GM19025 (cell line): ENCODE results near the gene KIRREL3.

Source experiments
- ATAC-seq: cut with Tn5 transposase; IDR thresholded peaks from one replicate; pipeline ENCODE4 v1.9.1; 2021; ENCODE audit warnings: mild to moderate bottlenecking, low read depth, moderate library complexity; ENCODE audit not compliant: unreplicated experiment

KIRREL3 gene

GRCh38 chr11:126594921-126595367 lies 405.6 kb downstream of the KIRREL3 start:
- ATAC-seq, result no peak

GRCh38 chr11:126592496-126593410 lies 407.8 kb downstream of the KIRREL3 start:
- no peak for ATAC-seq

GRCh38 chr11:126591966-126592489 lies 408.5 kb downstream of the KIRREL3 start:
- no peak for ATAC-seq

- ATAC-seq, result no peak
Measured at GRCh38 chr11:126589492-126589803, 411.1 kb downstream of the KIRREL3 start.

- no peak for ATAC-seq
Measured at GRCh38 chr11:126588630-126589491, 411.7 kb downstream of the KIRREL3 start.

- ATAC-seq, result no peak
Measured at GRCh38 chr11:126587541-126587940, 413.0 kb downstream of the KIRREL3 start.

- no peak for ATAC-seq
Measured at GRCh38 chr11:126585774-126586491, 414.6 kb downstream of the KIRREL3 start.

GRCh38 chr11:126585388-126585773 lies 415.2 kb downstream of the KIRREL3 start:
- ATAC-seq, result no peak

- no peak for ATAC-seq
Measured at GRCh38 chr11:126583594-126584427, 416.8 kb downstream of the KIRREL3 start.

GRCh38 chr11:126583101-126583500 lies 417.5 kb downstream of the KIRREL3 start:
- no peak for ATAC-seq

- no peak for ATAC-seq
Measured at GRCh38 chr11:126581871-126582648, 418.5 kb downstream of the KIRREL3 start.

- ATAC-seq, result no peak
Measured at GRCh38 chr11:126578426-126578825, 422.1 kb downstream of the KIRREL3 start.

- no peak for ATAC-seq
Measured at GRCh38 chr11:126578021-126578420, 422.5 kb downstream of the KIRREL3 start.

GRCh38 chr11:126575849-126576248 lies 424.7 kb downstream of the KIRREL3 start:
- ATAC-seq, result no peak

- ATAC-seq, result no peak
Measured at GRCh38 chr11:126573325-126573978, 427.1 kb downstream of the KIRREL3 start.

- ATAC-seq, result no peak
Measured at GRCh38 chr11:126570489-126570888, 430.1 kb downstream of the KIRREL3 start.

- no peak for ATAC-seq
Measured at GRCh38 chr11:126567419-126567818, 433.2 kb downstream of the KIRREL3 start.

GRCh38 chr11:126564566-126564965 lies 436.0 kb downstream of the KIRREL3 start:
- ATAC-seq, result no peak
